Measurements from ENCODE around the gene SLC6A4. TPM values are rescaled to one million over a fixed set of nuclear protein-coding genes. Genes with fewer than 3 reads are reported as not detected.

Gene SLC6A4
- total and polyA plus RNA-seq, 2 of the 8 experiments (the other 6 are each of a cell fraction or from before 2014, with no cell fraction given) = 0.09 to 0.33 TPM

DNA sequence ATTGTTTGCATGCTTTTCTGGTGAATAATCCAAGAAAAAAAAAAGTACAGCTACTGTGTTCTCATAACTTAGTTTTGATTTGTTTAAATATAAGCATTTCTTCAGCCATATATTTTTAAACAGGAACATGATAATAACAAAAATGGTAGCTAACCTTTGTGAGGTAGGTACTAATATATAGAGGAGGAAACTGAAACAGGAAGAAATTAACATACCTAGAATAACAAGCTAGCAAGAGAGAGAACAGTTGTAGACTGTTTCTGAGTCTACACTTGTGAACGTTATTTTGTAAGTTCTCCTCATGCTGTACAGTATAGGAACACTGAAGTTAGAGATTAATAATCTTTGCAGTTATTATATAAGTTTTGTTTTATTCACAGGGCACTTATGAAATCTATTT is 69.5 kb downstream of the SLC6A4 start:
- H4K91ac ChIP-seq (replicated peaks; ENCODE audit: insufficient read length, low read length) = no peak overlapping the region
- no peaks in the 10 kb centered on the region for H3K27me3 ChIP-seq (replicated peaks in 1 of 4; ENCODE audit: control insufficient read depth in 3 of 4, extremely low read depth in 1 of 4, insufficient read depth in 3 of 4, low read length in 3 of 4)
- no peak overlapping the region for H3K4me2 ChIP-seq (ENCODE audit: insufficient read depth in 1 of 2, low read depth in 2 of 2, low read length in 2 of 2)
- peaks cover 0 to 12% of the 10 kb centered on the region in 2 experiments; a peak in 2 of 4 replicates for H3K79me2 ChIP-seq (ENCODE audit: control insufficient read depth in 1 of 2, insufficient read depth in 2 of 2, low read length in 2 of 2)
- H2BK12ac ChIP-seq (ENCODE audit: low read depth, low read length) = no peak overlapping the region
- no peaks in the 10 kb centered on the region for H3K79me1 ChIP-seq (ENCODE audit: low read depth, low read length)
- H2BK15ac ChIP-seq (ENCODE audit: low read length) = no peak overlapping the region
- no peak overlapping the region for H4K5ac ChIP-seq (ENCODE audit: insufficient read length, low read depth, low read length)
- no peak overlapping the region for H3K9ac ChIP-seq (replicated peaks in 1 of 4; ENCODE audit: extremely low read depth in 1 of 4, low read depth in 3 of 4, low read length in 3 of 4)
- peaks cover 0 to 7% (median 0%) of the 10 kb centered on the region in 4 experiments; a peak in 1 of 8 replicates for H3K36me3 ChIP-seq (ENCODE audit: control insufficient read depth in 2 of 4, insufficient read depth in 4 of 4, low read length in 3 of 4)
- H3K23me2 ChIP-seq (ENCODE audit: low read depth, low read length) = no peaks in the 10 kb centered on the region
- no peak overlapping the region for H3K14ac ChIP-seq (ENCODE audit: insufficient read length)
- no peak overlapping the region for H2BK20ac ChIP-seq (ENCODE audit: low read length)
- H4K8ac ChIP-seq (ENCODE audit: extremely low read depth, insufficient read depth, low read length) = no peak overlapping the region
- no peak overlapping the region for H3K18ac ChIP-seq (ENCODE audit: extremely low read depth, low read length)
- H3K4me1 ChIP-seq (replicated peaks in 1 of 4; ENCODE audit: control insufficient read depth in 3 of 4, insufficient read depth in 4 of 4, low read length in 3 of 4) = no peaks in the 10 kb centered on the region
- H2BK5ac ChIP-seq (ENCODE audit: low read depth, low read length) = no peak overlapping the region
- H3K4ac ChIP-seq (replicated peaks; ENCODE audit: insufficient read length, low read depth, low read length) = no peak overlapping the region
- no peak overlapping the region for H2BK120ac ChIP-seq (replicated peaks; ENCODE audit: low read depth, low read length)
- CTCF ChIA-PET (ENCODE audit: partially characterized antibody) = interaction anchor here (1.1 kb wide), 1 partner anchor 70 kb away, joined by 3 read pairs; no protein-coding TSS in a partner anchor
- DNase-seq (ENCODE audit: low read depth in 1 of 2, low spot score in 2 of 2) (no peak), FAIRE-seq (no peak)
- 88% methylated on average over 1 of the region's 1 CpG; no CpG with 5 or more reads in 1 of the 2 experiments for WGBS, 2 experiments (ENCODE audit: extremely low coverage in 1 of 2, insufficient coverage in 1 of 2, insufficient read length in 1 of 2, insufficient replicate concordance in 2 of 2, low coverage in 1 of 2, low lambda C conversion rate in 2 of 2, missing lambda C conversion rate in 1 of 2)
- no peak overlapping the region for H3K56ac ChIP-seq (replicated peaks; ENCODE audit: insufficient read length, low read depth, low read length)
- POLR2A ChIA-PET (ENCODE audit: partially characterized antibody) = interaction anchor here (0.6 to 1.0 kb wide), 3 partner anchors 10 to 1381 kb away, joined by 3 to 5 read pairs (median 3); no protein-coding TSS in a partner anchor
- no peak overlapping the region for H2AK5ac ChIP-seq (ENCODE audit: low read depth, low read length)
- H3K23ac ChIP-seq (ENCODE audit: insufficient read length) = no peak overlapping the region
- H3K4me3 ChIP-seq (ENCODE audit: extremely low read depth in 1 of 4, insufficient read depth in 2 of 4, low read depth in 3 of 4, low read length in 4 of 4) = no peak overlapping the region
- no peak overlapping the region for H3K27ac ChIP-seq (ENCODE audit: low read depth, low read length)
- peaks cover 0 to 2% of the 10 kb centered on the region in 2 experiments for H4K20me1 ChIP-seq (replicated peaks in 1 of 2; ENCODE audit: control insufficient read depth in 1 of 2, insufficient read depth in 2 of 2, low read length in 2 of 2)
- H3K9me3 ChIP-seq (ENCODE audit: insufficient read depth in 2 of 2, low read depth in 1 of 2, low read length in 1 of 2) = no peaks in the 10 kb centered on the region
- no peak overlapping the region for H2AFZ ChIP-seq (ENCODE audit: low read length)
- TF ChIP-seq RFX5 (IDR thresholded peaks at IDR 0.05; ENCODE audit: borderline replicate concordance, low read depth, low read length) (no peak), SIN3A (conservative IDR thresholded peaks at IDR 0.05 in 1 of 2, IDR thresholded peaks at IDR 0.05 in 1 of 2; ENCODE audit: low read depth in 1 of 2, low read length in 2 of 2) (no peak), TAF1 (IDR thresholded peaks at IDR 0.05; ENCODE audit: low read depth, low read length) (no peak), CBX8 (IDR thresholded peaks at IDR 0.05; ENCODE audit: borderline replicate concordance, low read depth, low read length) (no peak), TEAD4 (IDR thresholded peaks at IDR 0.05; ENCODE audit: low read depth, low read length) (no peak), CHD2 (IDR thresholded peaks at IDR 0.05; ENCODE audit: low read length) (no peak), SAP30 (IDR thresholded peaks at IDR 0.05; ENCODE audit: insufficient read depth, insufficient replicate concordance, low read length) (no peak), KDM5A (IDR thresholded peaks at IDR 0.05; ENCODE audit: low read length) (no peak), ZNF274 (IDR thresholded peaks at IDR 0.05; ENCODE audit: borderline replicate concordance, extremely low read depth, low read length) (no peak), TAF7 (optimal IDR thresholded peaks at IDR 0.05; ENCODE audit: borderline replicate concordance, low read depth, low read length) (no peak), BACH1 (IDR thresholded peaks at IDR 0.05; ENCODE audit: low read length) (no peak), SP1 (IDR thresholded peaks at IDR 0.05; ENCODE audit: low read depth, low read length) (no peak), RNF2 (IDR thresholded peaks at IDR 0.05; ENCODE audit: borderline replicate concordance, low read depth, low read length, missing control alignments, poor library complexity, severe bottlenecking) (no peak)
- TF ChIP-seq, protein P1, sequence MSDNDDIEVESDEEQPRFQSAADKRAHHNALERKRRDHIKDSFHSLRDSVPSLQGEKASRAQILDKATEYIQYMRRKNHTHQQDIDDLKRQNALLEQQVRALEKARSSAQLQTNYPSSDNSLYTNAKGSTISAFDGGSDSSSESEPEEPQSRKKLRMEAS (IDR thresholded peaks at IDR 0.05) = no peak

Measured in H1 (cell line).